Measurements from ENCODE around the gene PPP1R16B. TPM values are rescaled to one million over a fixed set of nuclear protein-coding genes. Genes with fewer than 3 reads are reported as not detected.

The PPP1R16B gene
- total and polyA plus RNA-seq, 11 donors: 1.9 to 12.2 (median 6.9) TPM

DNA sequence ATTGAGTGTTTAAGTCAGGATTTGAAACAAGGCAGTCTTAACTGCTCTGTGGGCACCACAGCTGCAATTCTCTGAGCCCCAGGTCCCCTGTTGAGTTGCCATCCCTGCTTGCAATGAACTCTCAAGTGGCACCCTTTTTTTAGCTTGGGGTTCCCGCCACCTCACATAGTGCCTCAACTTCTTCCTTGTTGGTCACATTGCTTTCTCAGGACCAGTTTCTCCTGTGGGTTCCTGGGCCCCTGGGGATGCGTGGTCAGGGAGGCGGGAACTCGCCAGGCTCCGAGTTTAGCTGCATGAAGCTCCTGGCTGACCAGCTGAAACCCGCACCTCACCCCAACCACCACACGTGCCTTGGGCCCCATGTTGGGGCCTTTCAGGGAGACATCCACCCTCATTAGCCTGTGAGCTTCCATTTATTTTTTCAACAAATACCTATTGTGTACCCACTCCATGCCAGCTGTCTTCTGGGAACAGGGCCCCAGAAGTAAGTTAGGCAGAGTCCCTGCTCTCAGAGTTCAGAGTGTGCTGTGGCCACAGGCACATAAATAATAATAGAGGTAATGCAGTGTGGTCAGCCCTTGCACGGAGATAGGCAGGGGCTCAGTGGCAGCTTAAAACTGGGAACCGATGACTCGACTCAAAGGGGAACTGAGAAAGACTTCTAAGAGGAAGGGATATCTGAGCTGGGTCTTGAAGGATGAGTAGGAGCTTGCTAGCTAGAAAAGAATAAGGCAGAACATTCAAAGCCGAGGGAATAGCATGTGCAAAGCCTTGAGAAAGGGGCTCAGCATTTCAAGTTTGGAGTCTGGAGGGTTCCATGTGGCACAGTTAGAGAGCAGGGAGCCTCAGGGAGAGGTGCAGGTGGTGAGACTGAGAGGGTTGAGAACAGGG lies 86.8 kb downstream of the PPP1R16B start:
- Histone ChIP-seq H3K4me3 (no peak overlapping the region), H3K9me3 (no peaks in the 10 kb centered on the region), H3K4me1 (peaks cover 0 to 16% (median 7%) of the 10 kb centered on the region in 12 donors), H3K36me3 (peaks cover 0 to 16% (median 0%) of the 10 kb centered on the region in 9 donors), H3K27ac (peak overlapping the region in 1 of 12 donors; percentile 23), H3K27me3 (peaks cover 0 to 7% (median 0%) of the 10 kb centered on the region in 9 donors)
- DNase-seq (no peak), ATAC-seq (no peak)
- TF ChIP-seq POLR2A (IDR thresholded peaks at IDR 0.05): no peak
- TF ChIP-seq, protein P1, sequence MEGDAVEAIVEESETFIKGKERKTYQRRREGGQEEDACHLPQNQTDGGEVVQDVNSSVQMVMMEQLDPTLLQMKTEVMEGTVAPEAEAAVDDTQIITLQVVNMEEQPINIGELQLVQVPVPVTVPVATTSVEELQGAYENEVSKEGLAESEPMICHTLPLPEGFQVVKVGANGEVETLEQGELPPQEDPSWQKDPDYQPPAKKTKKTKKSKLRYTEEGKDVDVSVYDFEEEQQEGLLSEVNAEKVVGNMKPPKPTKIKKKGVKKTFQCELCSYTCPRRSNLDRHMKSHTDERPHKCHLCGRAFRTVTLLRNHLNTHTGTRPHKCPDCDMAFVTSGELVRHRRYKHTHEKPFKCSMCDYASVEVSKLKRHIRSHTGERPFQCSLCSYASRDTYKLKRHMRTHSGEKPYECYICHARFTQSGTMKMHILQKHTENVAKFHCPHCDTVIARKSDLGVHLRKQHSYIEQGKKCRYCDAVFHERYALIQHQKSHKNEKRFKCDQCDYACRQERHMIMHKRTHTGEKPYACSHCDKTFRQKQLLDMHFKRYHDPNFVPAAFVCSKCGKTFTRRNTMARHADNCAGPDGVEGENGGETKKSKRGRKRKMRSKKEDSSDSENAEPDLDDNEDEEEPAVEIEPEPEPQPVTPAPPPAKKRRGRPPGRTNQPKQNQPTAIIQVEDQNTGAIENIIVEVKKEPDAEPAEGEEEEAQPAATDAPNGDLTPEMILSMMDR (IDR thresholded peaks at IDR 0.05): no peak
- WGBS, 4 donors: 83 to 90% (median 86%) methylated on average over 11 of the region's 11 CpGs
- intact Hi-C loops (cut with DNase I): loop anchor here (2.0 to 10.0 kb wide), 10 partner anchors 80 to 248 kb away; partner anchors contain the start of gene PPP1R16B (in 5 of the 10)

GRCh38 chr20:38893056-38893564 lies 87.6 kb downstream of the PPP1R16B start:
- ATAC-seq (no peak), DNase-seq (no peak)
- peaks cover 0 to 7% (median 0%) of the 10 kb centered on the region in 9 donors for H3K27me3 ChIP-seq
- peaks cover 0 to 16% (median 7%) of the 10 kb centered on the region in 12 donors for H3K4me1 ChIP-seq
- TF ChIP-seq, protein P1 (IDR thresholded peaks at IDR 0.05): no peak
- TF ChIP-seq POLR2A (IDR thresholded peaks at IDR 0.05): no peak
- peaks cover 0 to 18% (median 3%) of the 10 kb centered on the region in 9 donors for H3K36me3 ChIP-seq
- H3K27ac ChIP-seq: peak overlapping the region in 1 of 12 donors; percentile 23
- intact Hi-C loops (cut with DNase I): loop anchor here (2.0 to 10.0 kb wide), 10 partner anchors 81 to 248 kb away; partner anchors contain the start of gene PPP1R16B (in 5 of the 10)
- 26 to 39% (median 30%) methylated on average over 6 of the region's 6 CpGs for WGBS, 4 donors
- no peak overlapping the region for H3K4me3 ChIP-seq
- H3K9me3 ChIP-seq: no peaks in the 10 kb centered on the region

GRCh38 chr20:38893565-38894090 lies 88.1 kb downstream of the PPP1R16B start:
- no peak for TF ChIP-seq POLR2A (IDR thresholded peaks at IDR 0.05)
- TF ChIP-seq, protein P1 (IDR thresholded peaks at IDR 0.05): peak; percentile 87 to 96 (median 92)
- Histone ChIP-seq H3K27me3 (peaks cover 0 to 7% (median 0%) of the 10 kb centered on the region in 9 donors), H3K36me3 (peaks cover 0 to 18% (median 4%) of the 10 kb centered on the region in 9 donors), H3K9me3 (no peaks in the 10 kb centered on the region), H3K4me1 (peaks cover 0 to 16% (median 7%) of the 10 kb centered on the region in 12 donors), H3K27ac (peak overlapping the region in 1 of 12 donors; percentile 23), H3K4me3 (peak overlapping the region in 1 of 12 donors; percentile 1)
- peak; percentile 45 to 83 (median 60) for DNase-seq
- ATAC-seq: peak; percentile 28 to 89 (median 85)
- WGBS, 4 donors: 5 to 16% (median 10%) methylated on average over 17 to 25 of the region's 25 CpGs
- intact Hi-C loops (cut with DNase I): loop anchor here (2.0 to 10.0 kb wide), 10 partner anchors 81 to 249 kb away; partner anchors contain the start of gene PPP1R16B (in 5 of the 10)

All from heart left ventricle (tissue), 16 donors.